Measurements from ENCODE around the gene MBP.
"Not testable (repeated sequence)": the region's sequence is repeated elsewhere in the genome, so short reads cannot be mapped to it uniquely, and the experiment has no call there.

MBP gene

DNA sequence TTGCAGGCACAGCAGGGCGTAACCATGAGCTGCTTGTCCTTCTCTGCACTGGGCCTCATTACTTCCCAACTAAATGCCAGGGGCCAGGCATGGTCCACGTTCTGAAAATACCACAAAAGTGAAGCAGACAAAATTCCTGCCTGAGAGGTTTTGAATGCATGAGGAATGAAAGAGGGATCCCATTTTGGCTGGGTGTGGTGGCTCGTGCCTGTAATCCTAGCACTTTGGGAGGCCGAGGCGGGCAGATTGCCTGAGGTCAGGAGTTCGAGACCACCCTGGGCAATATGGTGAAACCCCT, 139.5 kb downstream of the MBP start:
- TF ChIP-seq, protein P1, sequence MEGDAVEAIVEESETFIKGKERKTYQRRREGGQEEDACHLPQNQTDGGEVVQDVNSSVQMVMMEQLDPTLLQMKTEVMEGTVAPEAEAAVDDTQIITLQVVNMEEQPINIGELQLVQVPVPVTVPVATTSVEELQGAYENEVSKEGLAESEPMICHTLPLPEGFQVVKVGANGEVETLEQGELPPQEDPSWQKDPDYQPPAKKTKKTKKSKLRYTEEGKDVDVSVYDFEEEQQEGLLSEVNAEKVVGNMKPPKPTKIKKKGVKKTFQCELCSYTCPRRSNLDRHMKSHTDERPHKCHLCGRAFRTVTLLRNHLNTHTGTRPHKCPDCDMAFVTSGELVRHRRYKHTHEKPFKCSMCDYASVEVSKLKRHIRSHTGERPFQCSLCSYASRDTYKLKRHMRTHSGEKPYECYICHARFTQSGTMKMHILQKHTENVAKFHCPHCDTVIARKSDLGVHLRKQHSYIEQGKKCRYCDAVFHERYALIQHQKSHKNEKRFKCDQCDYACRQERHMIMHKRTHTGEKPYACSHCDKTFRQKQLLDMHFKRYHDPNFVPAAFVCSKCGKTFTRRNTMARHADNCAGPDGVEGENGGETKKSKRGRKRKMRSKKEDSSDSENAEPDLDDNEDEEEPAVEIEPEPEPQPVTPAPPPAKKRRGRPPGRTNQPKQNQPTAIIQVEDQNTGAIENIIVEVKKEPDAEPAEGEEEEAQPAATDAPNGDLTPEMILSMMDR (IDR thresholded peaks at IDR 0.05; ENCODE audit: control extremely low read depth, extremely low read depth, low read depth, missing control alignments), result no peak
- ChIA-PET CTCF (interaction anchor here (1.3 to 8.4 kb wide), 3 partner anchors 9 to 158 kb away, joined by 3 to 75 read pairs (median 4); no protein-coding TSS in a partner anchor), POLR2A (no interaction called here)
- DNase-seq (ENCODE audit: extremely low spot score), result no peak

- ChIA-PET CTCF (interaction anchor here (1.3 to 8.4 kb wide), 4 partner anchors 8 to 159 kb away, joined by 3 to 75 read pairs (median 19); no protein-coding TSS in a partner anchor), POLR2A (no interaction called here)
- TF ChIP-seq, protein P1 (IDR thresholded peaks at IDR 0.05; ENCODE audit: control extremely low read depth, extremely low read depth, low read depth, missing control alignments), result no peak
- DNase-seq (ENCODE audit: extremely low spot score), result no peak
Observed at GRCh38 chr18:76992226-76993084, 140.1 kb downstream of the MBP start.

- POLR2A ChIA-PET, result no interaction called here
- CTCF ChIA-PET, result interaction anchor here (0.9 to 8.4 kb wide), 6 partner anchors 7 to 221 kb away, joined by 3 to 75 read pairs (median 4); no protein-coding TSS in a partner anchor
- no peak for DNase-seq (ENCODE audit: extremely low spot score)
- TF ChIP-seq, protein P1 (IDR thresholded peaks at IDR 0.05; ENCODE audit: control extremely low read depth, extremely low read depth, low read depth, missing control alignments), result no peak
Observed at GRCh38 chr18:76991021-76991688, 141.4 kb downstream of the MBP start.

- DNase-seq (ENCODE audit: extremely low spot score); POLR2A ChIA-PET: not testable (repeated sequence)
- CTCF ChIA-PET, result interaction anchor here (0.9 to 8.4 kb wide), 5 partner anchors 7 to 222 kb away, joined by 3 to 75 read pairs (median 5); no protein-coding TSS in a partner anchor
Observed at GRCh38 chr18:76990343-76991020, 142.1 kb downstream of the MBP start.

DNA sequence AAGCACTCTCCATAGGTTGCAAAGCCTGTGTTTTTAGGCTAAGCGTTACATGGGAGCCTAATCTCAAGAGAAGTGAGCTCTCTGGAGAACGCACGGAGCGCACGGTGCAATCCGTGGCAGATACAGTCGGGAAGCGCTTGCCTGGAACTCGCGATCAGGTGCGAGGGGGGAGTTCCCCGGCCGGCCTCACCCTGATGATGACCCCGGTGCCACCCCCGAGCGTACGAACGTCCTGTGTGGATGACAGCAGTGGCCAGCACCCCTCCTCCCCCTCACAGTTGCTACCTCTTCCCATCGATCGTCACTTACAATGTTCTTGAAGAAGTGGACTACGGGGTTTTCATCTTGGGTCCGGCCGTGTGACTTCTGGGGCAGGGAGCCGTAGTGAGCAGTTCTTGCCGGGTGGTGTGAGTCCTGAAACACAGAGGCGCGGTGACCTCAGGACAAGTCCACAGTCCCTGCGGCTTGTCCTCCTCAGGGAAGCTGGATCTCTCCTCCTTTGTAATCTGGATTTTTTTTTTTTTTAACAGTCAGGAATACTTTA, 142.9 kb downstream of the MBP start:
- TF ChIP-seq, protein P1 (IDR thresholded peaks at IDR 0.05; ENCODE audit: control extremely low read depth, extremely low read depth, low read depth, missing control alignments), result no peak
- POLR2A ChIA-PET, result no interaction called here
- CTCF ChIA-PET, result interaction anchor here (0.8 to 8.4 kb wide), 4 partner anchors 6 to 67 kb away, joined by 3 to 75 read pairs (median 20); no protein-coding TSS in a partner anchor
- DNase-seq (ENCODE audit: extremely low spot score), result no peak

- DNase-seq (ENCODE audit: extremely low spot score), result no peak
- ChIA-PET POLR2A (no interaction called here), CTCF (interaction anchor here (0.8 to 4.5 kb wide), 3 partner anchors 11 to 67 kb away, joined by 3 to 34 read pairs (median 5); no protein-coding TSS in a partner anchor)
- TF ChIP-seq, protein P1 (IDR thresholded peaks at IDR 0.05; ENCODE audit: control extremely low read depth, extremely low read depth, low read depth, missing control alignments), result no peak
Observed at GRCh38 chr18:76988827-76989646, 143.5 kb downstream of the MBP start.

Measured in GM10248 (cell line).